BE2C (cell line): ENCODE data around the gene GRHPR.
"Not testable (repeated sequence)": the region's sequence is repeated elsewhere in the genome, so short reads cannot be mapped to it uniquely, and the experiment has no call there.

Source experiments
- DNase-seq: peaks from one replicate; pipeline ENCODE4 v3.0.0-alpha.2; 2020
- H3K27me3 ChIP-seq: fragments of 250-450 bp; sonication (Bioruptor Pico); 2 replicates; pipeline ENCODE4 v1.5.1; 2020; ENCODE audit warnings: mild to moderate bottlenecking
- H3K36me3 ChIP-seq: fragments of 250-450 bp; sonication (Bioruptor Pico); 2 replicates; pipeline ENCODE4 v1.5.1; 2020; ENCODE audit warnings: mild to moderate bottlenecking
- H3K4me1 ChIP-seq: fragments of 250-450 bp; sonication (Bioruptor Pico); 2 replicates; pipeline ENCODE4 v1.5.1; 2020
- H3K4me3 ChIP-seq: 2 replicates; pipeline ENCODE4 v1.5.1; 2011; ENCODE audit warnings: low read depth, low read length
- H3K9me3 ChIP-seq: fragments of 250-450 bp; sonication (Bioruptor Pico); 2 replicates; pipeline ENCODE4 v1.5.1; 2020
- CTCF ChIP-seq: IDR thresholded peaks from 2 replicates; pipeline ENCODE4 v1.5.1; 2012; ENCODE audit warnings: mild to moderate bottlenecking, low read depth, low read length

Gene GRHPR

GRCh38 chr9:37423508-37423907 is 1.0 kb downstream of the GRHPR start:
- DNase-seq, result no peak
- TF ChIP-seq CTCF, result no peak
- Histone ChIP-seq H3K27me3 (no peaks in the 10 kb centered on the region), H3K36me3 (peaks cover 24% of the 10 kb centered on the region), H3K9me3 (no peaks in the 10 kb centered on the region), H3K4me3 (peak overlapping the region; percentile 96), H3K4me1 (peaks cover 4% of the 10 kb centered on the region)

GRCh38 chr9:37424204-37424685 is 1.7 kb downstream of the GRHPR start:
- H3K9me3 ChIP-seq, result no peaks in the 10 kb centered on the region
- no peak overlapping the region for H3K4me3 ChIP-seq
- DNase-seq, result no peak
- no peaks in the 10 kb centered on the region for H3K27me3 ChIP-seq
- TF ChIP-seq CTCF, result no peak
- H3K36me3 ChIP-seq, result peaks cover 31% of the 10 kb centered on the region
- peaks cover 10% of the 10 kb centered on the region for H3K4me1 ChIP-seq

GRCh38 chr9:37424686-37425297 is 2.3 kb downstream of the GRHPR start:
- no peaks in the 10 kb centered on the region for H3K9me3 ChIP-seq
- no peak for TF ChIP-seq CTCF
- H3K4me3 ChIP-seq, result no peak overlapping the region
- H3K27me3 ChIP-seq, result no peaks in the 10 kb centered on the region
- peaks cover 31% of the 10 kb centered on the region for H3K36me3 ChIP-seq
- H3K4me1 ChIP-seq, result peaks cover 15% of the 10 kb centered on the region
- DNase-seq, result no peak

- peaks cover 19% of the 10 kb centered on the region for H3K4me1 ChIP-seq
- no peaks in the 10 kb centered on the region for H3K27me3 ChIP-seq
- H3K4me3 ChIP-seq, result no peak overlapping the region
- TF ChIP-seq CTCF, result no peak
- no peaks in the 10 kb centered on the region for H3K9me3 ChIP-seq
- peaks cover 31% of the 10 kb centered on the region for H3K36me3 ChIP-seq
- DNase-seq, result no peak
These were observed 2.8 kb downstream of the GRHPR start for GRCh38 chr9:37425298-37425752.

- not testable (repeated sequence) for DNase-seq
These were observed 3.9 kb downstream of the GRHPR start for GRCh38 chr9:37426431-37426830.

GRCh38 chr9:37426846-37427245 is 4.3 kb downstream of the GRHPR start:
- Histone ChIP-seq H3K27me3 (no peaks in the 10 kb centered on the region), H3K4me1 (peaks cover 24% of the 10 kb centered on the region), H3K36me3 (peaks cover 44% of the 10 kb centered on the region), H3K9me3 (no peaks in the 10 kb centered on the region), H3K4me3 (no peak overlapping the region)
- DNase-seq, result no peak
- no peak for TF ChIP-seq CTCF

More at GRCh38 chr9:37426431-37426830, 3.9 kb downstream of the GRHPR start:
- Histone ChIP-seq H3K4me1 (peaks cover 26% of the 10 kb centered on the region), H3K36me3 (peaks cover 40% of the 10 kb centered on the region)
- H3K4me3 ChIP-seq, H3K9me3 ChIP-seq, H3K27me3 ChIP-seq: not testable (repeated sequence)
